ENCODE measurements around the gene SERPINB6.
"Not testable (repeated sequence)": the region's sequence is repeated elsewhere in the genome, so short reads cannot be mapped to it uniquely, and the experiment has no call there.

Gene SERPINB6

GRCh38 chr6:3009930-3010329 lies 38.6 kb upstream of the SERPINB6 start:
- no peaks in the 10 kb centered on the region for H3K4me1 ChIP-seq
- H3K9me3 ChIP-seq = no peaks in the 10 kb centered on the region; the same call in 1 of the 2 replicates
- DNase-seq = no peak
- no peak for TF ChIP-seq CTCF (IDR thresholded peaks at IDR 0.05; ENCODE audit: low read depth, low read length)
- no peak overlapping the region for H3K4me3 ChIP-seq (ENCODE audit: low read depth, low read length)
- no peaks in the 10 kb centered on the region for H3K27me3 ChIP-seq
- H3K36me3 ChIP-seq = no peaks in the 10 kb centered on the region; the same call in 1 of the 2 replicates

- not testable (repeated sequence) for H3K27me3 ChIP-seq; H3K9me3 ChIP-seq; H3K36me3 ChIP-seq; H3K4me1 ChIP-seq; DNase-seq; H3K4me3 ChIP-seq (ENCODE audit: low read depth, low read length)
Measured at GRCh38 chr6:3008712-3009265, 37.4 kb upstream of the SERPINB6 start.

- no peaks in the 10 kb centered on the region for H3K4me1 ChIP-seq
- H3K27me3 ChIP-seq = no peaks in the 10 kb centered on the region
- H3K36me3 ChIP-seq = no peaks in the 10 kb centered on the region; the same call in 1 of the 2 replicates
- no peak for DNase-seq
- no peak for TF ChIP-seq CTCF (IDR thresholded peaks at IDR 0.05; ENCODE audit: low read depth, low read length)
- H3K9me3 ChIP-seq = no peaks in the 10 kb centered on the region; the same call in 1 of the 2 replicates
- no peak overlapping the region for H3K4me3 ChIP-seq (ENCODE audit: low read depth, low read length)
Measured at GRCh38 chr6:3007571-3007970, 36.2 kb upstream of the SERPINB6 start.

GRCh38 chr6:3006476-3006875 lies 35.1 kb upstream of the SERPINB6 start:
- DNase-seq = no peak

GRCh38 chr6:3005874-3006273 lies 34.5 kb upstream of the SERPINB6 start:
- Histone ChIP-seq H3K4me3 (ENCODE audit: low read depth, low read length) (no peak overlapping the region), H3K9me3 (no peaks in the 10 kb centered on the region), H3K36me3 (no peaks in the 10 kb centered on the region; the same call in 1 of the 2 replicates), H3K27me3 (no peaks in the 10 kb centered on the region), H3K4me1 (peaks cover 5% of the 10 kb centered on the region)
- DNase-seq = no peak
- no peak for TF ChIP-seq CTCF (IDR thresholded peaks at IDR 0.05; ENCODE audit: low read depth, low read length)

More at GRCh38 chr6:3006476-3006875, 35.1 kb upstream of the SERPINB6 start:
- TF ChIP-seq CTCF (IDR thresholded peaks at IDR 0.05; ENCODE audit: low read depth, low read length) = no peak
- H3K36me3 ChIP-seq = no peaks in the 10 kb centered on the region; the same call in 1 of the 2 replicates
- no peak overlapping the region for H3K4me3 ChIP-seq (ENCODE audit: low read depth, low read length)
- H3K4me1 ChIP-seq = peaks cover 3% of the 10 kb centered on the region
- no peaks in the 10 kb centered on the region for H3K27me3 ChIP-seq
- H3K9me3 ChIP-seq = no peaks in the 10 kb centered on the region

GRCh38 chr6:3005077-3005476 lies 33.7 kb upstream of the SERPINB6 start:
- H3K36me3 ChIP-seq = no peaks in the 10 kb centered on the region; the same call in 1 of the 2 replicates
- DNase-seq = no peak
- no peak overlapping the region for H3K4me3 ChIP-seq (ENCODE audit: low read depth, low read length)
- TF ChIP-seq CTCF (IDR thresholded peaks at IDR 0.05; ENCODE audit: low read depth, low read length) = no peak
- no peaks in the 10 kb centered on the region for H3K27me3 ChIP-seq
- H3K4me1 ChIP-seq = peaks cover 5% of the 10 kb centered on the region
- no peaks in the 10 kb centered on the region for H3K9me3 ChIP-seq

GRCh38 chr6:3003226-3003625 lies 31.9 kb upstream of the SERPINB6 start:
- H3K4me1 ChIP-seq = peaks cover 10% of the 10 kb centered on the region
- H3K9me3 ChIP-seq; DNase-seq; H3K36me3 ChIP-seq; H3K27me3 ChIP-seq; H3K4me3 ChIP-seq (ENCODE audit: low read depth, low read length): not testable (repeated sequence)

All from BE2C (cell line).